Immature natural killer cell (primary cell): ENCODE results near the gene TTF1. TPM values are rescaled to one million over a fixed set of nuclear protein-coding genes. Genes with fewer than 3 reads are reported as not detected.

ENCODE experiments used
- DNase-seq, 3 donors: peaks; one replicate each; pipeline ENCODE4 v3.0.0; 2022; ENCODE audit warnings: mixed read lengths in 1 of 3
- H3K27ac Mint-ChIP-seq, 6 donors: one replicate each; pipeline ENCODE4 v1.8.0; 2020; ENCODE audit warnings: mixed read lengths in 6 of 6, mild to moderate bottlenecking in 5 of 6, inconsistent platforms in 4 of 6, moderate library complexity in 3 of 6
- H3K27me3 Mint-ChIP-seq, 3 donors: one replicate each; pipeline ENCODE4 v1.8.0; 2020 to 2021; ENCODE audit warnings: low read depth in 3 of 3, mild to moderate bottlenecking in 3 of 3, mixed read lengths in 3 of 3, moderate library complexity in 3 of 3, inconsistent platforms in 1 of 3
- H3K36me3 Mint-ChIP-seq, 3 donors: one replicate each; pipeline ENCODE4 v1.8.0; 2020; ENCODE audit warnings: mixed read lengths in 3 of 3, inconsistent platforms in 2 of 3, mild to moderate bottlenecking in 2 of 3
- H3K4me1 Mint-ChIP-seq, 2 donors: one replicate each; pipeline ENCODE4 v1.8.0; 2020; ENCODE audit warnings: inconsistent platforms in 2 of 2, mild to moderate bottlenecking in 2 of 2, mixed read lengths in 2 of 2, moderate library complexity in 1 of 2
- H3K4me3 Mint-ChIP-seq, 5 donors: one replicate each; pipeline ENCODE4 v1.8.0; 2020; ENCODE audit warnings: mild to moderate bottlenecking in 5 of 5, mixed read lengths in 5 of 5, inconsistent platforms in 3 of 5, moderate library complexity in 3 of 5
- H3K9me3 Mint-ChIP-seq, 6 donors: one replicate each; pipeline ENCODE4 v1.8.0; 2020; ENCODE audit warnings: mild to moderate bottlenecking in 6 of 6, mixed read lengths in 6 of 6, inconsistent platforms in 4 of 6, moderate library complexity in 3 of 6
- polyA plus RNA-seq, 3 donors: library from polyadenylated mRNA; unstranded; fragments of 300-500 nt; fragmentation: Illumina TruSeq; gene quantifications; one replicate each; pipeline ENCODE4 v1.2.3, GENCODE V29; 2021

TTF1 gene
- polyA plus RNA-seq, 3 donors from 2014 or later: 1.5 to 6.8 (median 6.5) TPM

DNA sequence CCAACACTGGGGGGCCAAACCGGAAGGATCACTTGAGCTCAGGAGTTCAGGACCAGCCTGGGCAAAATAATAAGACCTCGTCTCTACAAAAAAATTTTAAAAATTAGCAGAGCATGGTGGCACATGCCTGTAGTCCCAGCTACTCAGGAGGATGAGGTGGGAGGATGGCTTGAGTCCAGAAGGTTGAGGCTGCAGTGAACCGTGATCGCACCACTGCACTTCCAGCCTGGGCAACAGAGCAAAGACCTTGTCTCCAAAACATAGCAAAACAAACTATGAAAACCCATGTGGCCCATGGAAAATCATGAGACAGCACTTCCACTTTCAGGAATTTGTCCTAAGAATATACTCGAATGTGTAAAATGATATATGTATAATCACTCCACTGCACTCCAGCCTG is 58.0 kb downstream of the TTF1 start:
- Mint-ChIP-seq H3K36me3 (peaks cover 23 to 43% (median 34%) of the 10 kb centered on the region in 3 donors), H3K9me3 (no peaks in the 10 kb centered on the region), H3K4me3 (peak overlapping the region in 2 of 5 donors; percentile 29 to 76), H3K4me1 (peaks cover 53 to 62% of the 10 kb centered on the region in 2 donors), H3K27me3 (peaks cover 3 to 10% (median 6%) of the 10 kb centered on the region in 3 donors), H3K27ac (peak overlapping the region; percentile 82 to 96 (median 91))
- no peak for DNase-seq

GRCh38 chr9:132346177-132346576 is 60.5 kb downstream of the TTF1 start:
- H3K36me3 Mint-ChIP-seq: peaks cover 31 to 45% (median 32%) of the 10 kb centered on the region in 3 donors

DNA sequence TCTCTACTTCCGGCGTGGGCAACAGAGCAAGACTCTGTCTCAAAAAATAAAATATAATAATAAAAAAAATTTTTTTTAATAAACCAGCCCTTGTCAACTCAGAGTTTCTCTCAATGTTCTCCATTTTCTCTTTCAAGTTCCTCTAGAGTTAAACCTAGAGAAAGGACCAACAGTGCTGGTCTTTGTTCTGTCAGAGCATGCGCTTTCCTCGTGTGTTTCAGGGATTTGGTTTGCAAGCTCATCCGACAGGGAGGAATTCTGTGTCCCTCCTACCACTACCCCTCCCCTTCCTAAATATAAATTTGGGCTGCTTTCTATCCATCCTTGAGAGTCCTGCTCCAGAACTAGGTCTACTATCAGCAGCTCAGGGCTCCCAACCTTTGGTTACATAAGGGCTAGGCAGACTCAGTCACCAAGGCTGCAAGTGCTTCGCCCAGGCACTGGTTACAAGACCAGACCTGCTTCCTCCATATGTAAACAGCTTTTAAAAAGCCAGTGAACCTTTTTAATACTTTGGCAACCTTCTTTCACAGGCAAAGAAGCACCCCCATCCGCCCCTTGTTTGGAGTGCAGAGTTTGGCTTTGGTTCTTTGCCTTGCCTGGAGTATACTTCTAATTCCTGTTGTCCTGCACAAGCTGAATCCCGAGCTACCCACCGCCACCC is 65.3 kb downstream of the TTF1 start:
- no peaks in the 10 kb centered on the region for H3K9me3 Mint-ChIP-seq
- H3K36me3 Mint-ChIP-seq: peaks cover 23 to 62% (median 50%) of the 10 kb centered on the region in 3 donors
- peak overlapping the region in 3 of 6 donors; percentile 40 to 55 (median 53) for H3K27ac Mint-ChIP-seq

More at GRCh38 chr9:132346177-132346576, 60.5 kb downstream of the TTF1 start:
- Mint-ChIP-seq H3K9me3 (no peaks in the 10 kb centered on the region), H3K4me1 (peaks cover 32 to 47% of the 10 kb centered on the region in 2 donors), H3K27me3 (peaks cover 0 to 6% (median 3%) of the 10 kb centered on the region in 3 donors), H3K4me3 (no peak overlapping the region), H3K27ac (peak overlapping the region in 2 of 6 donors; percentile 29 to 44)
- DNase-seq: no peak

DNA sequence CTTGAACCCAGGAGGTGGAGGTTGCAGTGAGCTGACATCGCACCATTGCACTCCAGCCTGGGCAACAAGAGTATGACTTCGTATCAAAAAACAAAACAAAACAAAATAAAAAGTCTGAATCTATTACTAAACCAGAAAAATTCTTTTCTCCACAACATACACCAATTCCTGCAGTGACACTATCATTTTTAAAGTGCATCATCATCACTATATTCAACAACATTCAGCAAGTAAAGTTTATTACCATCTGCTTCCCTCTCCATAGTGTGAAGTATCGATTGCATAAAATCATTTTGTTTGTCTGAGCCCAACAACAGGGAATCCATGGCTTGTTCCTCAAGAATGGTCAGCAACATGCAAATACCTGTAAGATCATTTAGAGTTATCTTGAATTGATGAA is 72.3 kb downstream of the TTF1 start:
- no peak overlapping the region for H3K4me3 Mint-ChIP-seq
- no peaks in the 10 kb centered on the region for H3K9me3 Mint-ChIP-seq
- peak overlapping the region in 5 of 6 donors; percentile 8 to 59 (median 31) for H3K27ac Mint-ChIP-seq
- DNase-seq: no peak
- peaks cover 0 to 6% (median 0%) of the 10 kb centered on the region in 3 donors for H3K27me3 Mint-ChIP-seq
- peaks cover 14 to 49% of the 10 kb centered on the region in 2 donors for H3K4me1 Mint-ChIP-seq
- peaks cover 12 to 59% (median 49%) of the 10 kb centered on the region in 3 donors for H3K36me3 Mint-ChIP-seq

More for the DNA sequence above, 65.3 kb downstream of the TTF1 start:
- peaks cover 0 to 4% (median 0%) of the 10 kb centered on the region in 3 donors for H3K27me3 Mint-ChIP-seq
- peaks cover 14 to 48% of the 10 kb centered on the region in 2 donors for H3K4me1 Mint-ChIP-seq
- H3K4me3 Mint-ChIP-seq: no peak overlapping the region
- no peak for DNase-seq

DNA sequence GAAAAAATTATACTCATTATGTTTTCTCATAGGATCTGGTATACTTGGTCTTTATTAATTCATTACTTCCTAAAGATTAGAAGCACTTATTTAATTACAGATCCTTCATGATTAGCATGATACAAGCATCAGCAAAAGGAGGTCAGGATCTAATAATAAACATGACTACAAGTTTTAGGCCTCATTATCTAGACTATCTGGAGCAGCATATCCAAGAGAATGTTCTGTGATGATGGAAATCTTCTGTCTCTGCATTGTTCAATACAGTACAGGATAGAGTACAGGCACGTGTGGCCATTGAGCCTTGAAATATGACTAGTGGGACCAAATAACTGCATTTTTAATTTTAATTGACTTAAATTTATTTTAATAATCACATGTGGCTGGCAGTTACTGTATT is 73.1 kb downstream of the TTF1 start:
- no peak for DNase-seq
- peaks cover 0 to 6% (median 0%) of the 10 kb centered on the region in 3 donors for H3K27me3 Mint-ChIP-seq
- peak overlapping the region in 1 of 6 donors; percentile 16 for H3K27ac Mint-ChIP-seq
- no peak overlapping the region for H3K4me3 Mint-ChIP-seq
- H3K4me1 Mint-ChIP-seq: peaks cover 14 to 54% of the 10 kb centered on the region in 2 donors
- H3K9me3 Mint-ChIP-seq: no peaks in the 10 kb centered on the region
- peaks cover 20 to 64% (median 53%) of the 10 kb centered on the region in 3 donors for H3K36me3 Mint-ChIP-seq

GRCh38 chr9:132328580-132328979 is 78.1 kb downstream of the TTF1 start:
- no peak for DNase-seq
- Mint-ChIP-seq H3K27ac (peak overlapping the region in 2 of 6 donors; percentile 9 to 56), H3K4me3 (no peak overlapping the region), H3K4me1 (peaks cover 26 to 65% of the 10 kb centered on the region in 2 donors), H3K9me3 (no peaks in the 10 kb centered on the region), H3K36me3 (peaks cover 25 to 61% (median 55%) of the 10 kb centered on the region in 3 donors), H3K27me3 (no peaks in the 10 kb centered on the region)

GRCh38 chr9:132327537-132327936 is 79.1 kb downstream of the TTF1 start:
- no peak for DNase-seq
- Mint-ChIP-seq H3K27ac (peak overlapping the region in 1 of 6 donors; percentile 19), H3K4me3 (no peak overlapping the region), H3K36me3 (peaks cover 23 to 62% (median 52%) of the 10 kb centered on the region in 3 donors), H3K4me1 (peaks cover 28 to 72% of the 10 kb centered on the region in 2 donors), H3K27me3 (no peaks in the 10 kb centered on the region), H3K9me3 (no peaks in the 10 kb centered on the region)

Other genes starting within 250 kb of the TTF1 start
- gene NTNG2, start 244.8 kb downstream of the TTF1 start, polyA plus RNA-seq: under 1 TPM; 0.27 to 0.94 (median 0.62) TPM
- gene SETX, start 51.9 kb downstream of the TTF1 start, polyA plus RNA-seq: 10 to 100 TPM; 22.9 to 55.9 (median 27.6) TPM
- not detected for gene CFAP77, start 3.4 kb upstream of the TTF1 start, polyA plus RNA-seq
- gene BARHL1, start 175.8 kb upstream of the TTF1 start, polyA plus RNA-seq: not detected